Activated CD8-positive, alpha-beta T cell treated with anti-CD3 and anti-CD28 coated beads for 36 hours (primary cell): Measurements from ENCODE around the gene GAL3ST2. TPM values are rescaled to one million over a fixed set of nuclear protein-coding genes. Genes with fewer than 3 reads are reported as not detected.

ENCODE experiments used
- ATAC-seq: fragments of 200-7000 bp; cut with Tn5 transposase; one replicate; pipeline ENCODE4 v1.10.0; 2021; ENCODE audit warnings: mild to moderate bottlenecking, moderate library complexity
- CTCF ChIA-PET: fragments of 350-600 bp; sonication (Branson Sonifier 250); formaldehyde crosslinking; loops from one replicate; lab custom pipeline; 2021; ENCODE audit warnings: antibody characterized with exemption; lab: Charles Lee
- POLR2A ChIA-PET: fragments of 350-600 bp; sonication (Branson Sonifier 250); formaldehyde crosslinking; loops from one replicate; lab custom pipeline; 2021; ENCODE audit warnings: antibody characterized with exemption; lab: Charles Lee
- DNase-seq: peaks from one replicate; pipeline ENCODE4 v3.0.0-alpha.2; 2020
- H3K27ac Mint-ChIP-seq: one replicate; pipeline ENCODE4 v1.8.0; 2021; ENCODE audit warnings: mild to moderate bottlenecking, mixed read lengths
- H3K27me3 Mint-ChIP-seq: one replicate; pipeline ENCODE4 v1.8.0; 2021; ENCODE audit warnings: mixed read lengths
- H3K36me3 Mint-ChIP-seq: one replicate; pipeline ENCODE4 v1.8.0; 2021; ENCODE audit warnings: low read depth, mixed read lengths
- H3K4me1 Mint-ChIP-seq: one replicate; pipeline ENCODE4 v1.8.0; 2021; ENCODE audit warnings: low read depth, mixed read lengths
- H3K4me3 Mint-ChIP-seq: one replicate; pipeline ENCODE4 v1.8.0; 2021; ENCODE audit warnings: mild to moderate bottlenecking, moderate library complexity, mixed read lengths
- H3K9me3 Mint-ChIP-seq: one replicate; pipeline ENCODE4 v1.8.0; 2021; ENCODE audit warnings: mixed read lengths
- CTCF ChIP-seq: fragments of 200-600 bp; IDR thresholded peaks from one replicate; pipeline ENCODE4 v1.8.0; 2022; ENCODE audit warnings: antibody characterized with exemption, mild to moderate bottlenecking
- intact Hi-C: fragments of 100-400 bp; cut with micrococcal nuclease; formaldehyde crosslinking; loops from one replicate; pipeline ENCODE4 v1.10.0; 2022
- total RNA-seq, 2 experiments: library from RNA; stranded (reverse); gene quantifications; one replicate each; pipeline ENCODE4 v1.2.3, GENCODE V29; 2021

GAL3ST2 gene
- total RNA-seq, 2 experiments from 2014 or later, result 0.89 to 0.95 TPM

GRCh38 chr2:241796209-241796608, 19.6 kb downstream of the GAL3ST2 start:
- Mint-ChIP-seq H3K27me3 (no peaks in the 10 kb centered on the region), H3K9me3 (no peaks in the 10 kb centered on the region), H3K4me1 (no peaks in the 10 kb centered on the region), H3K36me3 (no peaks in the 10 kb centered on the region), H3K4me3 (no peak overlapping the region), H3K27ac (no peak overlapping the region)
- POLR2A ChIA-PET, result no interaction called here
- CTCF ChIA-PET, result interaction anchor here (0.8 kb wide), 1 partner anchor 82 kb away, joined by 3 read pairs; no protein-coding TSS in a partner anchor
- intact Hi-C loops, result no loop called here
- ATAC-seq (no peak), DNase-seq (no peak)
- no peak for TF ChIP-seq CTCF

- DNase-seq, result no peak
- no peaks in the 10 kb centered on the region for H3K27me3 Mint-ChIP-seq
- intact Hi-C loops, result no loop called here
- TF ChIP-seq CTCF, result no peak
- no peak for ATAC-seq
- ChIA-PET POLR2A (no interaction called here), CTCF (interaction anchor here (0.8 kb wide), 1 partner anchor 82 kb away, joined by 3 read pairs; no protein-coding TSS in a partner anchor)
- no peaks in the 10 kb centered on the region for H3K9me3 Mint-ChIP-seq
- no peak overlapping the region for H3K27ac Mint-ChIP-seq
- no peaks in the 10 kb centered on the region for H3K4me1 Mint-ChIP-seq
- no peak overlapping the region for H3K4me3 Mint-ChIP-seq
- no peaks in the 10 kb centered on the region for H3K36me3 Mint-ChIP-seq
Measured at GRCh38 chr2:241796610-241797138, 20.1 kb downstream of the GAL3ST2 start.

GRCh38 chr2:241797441-241798080, 20.9 kb downstream of the GAL3ST2 start:
- Mint-ChIP-seq H3K9me3 (no peaks in the 10 kb centered on the region), H3K4me1 (no peaks in the 10 kb centered on the region), H3K36me3 (no peaks in the 10 kb centered on the region), H3K4me3 (no peak overlapping the region), H3K27me3 (no peaks in the 10 kb centered on the region), H3K27ac (no peak overlapping the region)
- ATAC-seq, result no peak
- no peak for DNase-seq
- intact Hi-C loops, result no loop called here
- CTCF ChIA-PET, result no interaction called here
- POLR2A ChIA-PET, result no interaction called here
- no peak for TF ChIP-seq CTCF

- ChIA-PET POLR2A (interaction anchor here (0.7 kb wide), 1 partner anchor 12 kb away, joined by 3 read pairs; no protein-coding TSS in a partner anchor), CTCF (no interaction called here)
- H3K36me3 Mint-ChIP-seq, result no peaks in the 10 kb centered on the region
- DNase-seq, result no peak
- H3K4me3 Mint-ChIP-seq, result no peak overlapping the region
- no peak for TF ChIP-seq CTCF
- H3K4me1 Mint-ChIP-seq, result no peaks in the 10 kb centered on the region
- no peak for ATAC-seq
- H3K27me3 Mint-ChIP-seq, result no peaks in the 10 kb centered on the region
- no peak overlapping the region for H3K27ac Mint-ChIP-seq
- intact Hi-C loops, result no loop called here
- no peaks in the 10 kb centered on the region for H3K9me3 Mint-ChIP-seq
Measured at GRCh38 chr2:241798081-241798630, 21.5 kb downstream of the GAL3ST2 start.
